PFSK-1 (cell line): ENCODE measurements around the gene PPM1B.

Source experiments
- FOXP2 ChIP-seq: optimal IDR thresholded peaks from 2 replicates; pipeline ENCODE3; 2011; ENCODE audit warnings: borderline replicate concordance, control low read depth, inconsistent platforms; ENCODE audit not compliant: insufficient read depth; ENCODE audit errors: extremely low read length, extremely low read depth
- POLR2AphosphoS5 ChIP-seq: IDR thresholded peaks from 2 replicates; pipeline ENCODE4 v1.6.1; 2012; ENCODE audit warnings: low read depth, mild to moderate bottlenecking, control low read depth, low read length, moderate library complexity
- REST ChIP-seq, 2 experiments: IDR thresholded peaks; 2 replicates each; pipeline versions ENCODE4 v1.6.1 to v1.8.0; 2011 to 2012; ENCODE audit warnings: low read depth in 2 of 2, low read length in 2 of 2, control low read depth in 1 of 2, inconsistent platforms in 1 of 2, mild to moderate bottlenecking in 1 of 2, moderate library complexity in 1 of 2; ENCODE audit not compliant: insufficient read depth in 1 of 2
- SIN3A ChIP-seq: IDR thresholded peaks from 2 replicates; pipeline ENCODE4 v1.6.1; 2012; ENCODE audit warnings: mild to moderate bottlenecking, low read length, moderate library complexity, borderline replicate concordance; ENCODE audit not compliant: insufficient read depth
- TAF1 ChIP-seq: IDR thresholded peaks from 2 replicates; pipeline ENCODE4 v1.6.1; 2012; ENCODE audit warnings: low read length, control low read depth, borderline replicate concordance; ENCODE audit not compliant: insufficient read depth

PPM1B gene

GRCh38 chr2:44230378-44230777 is 61.7 kb downstream of the PPM1B start:
- TF ChIP-seq FOXP2, result no peak
- no peak for TF ChIP-seq SIN3A
- no peak for TF ChIP-seq REST (IDR thresholded peaks at IDR 0.05; ENCODE audit: insufficient read depth in 1 of 2, low read depth in 2 of 2, low read length in 2 of 2)
- TF ChIP-seq POLR2AphosphoS5, result no peak
- no peak for TF ChIP-seq TAF1

GRCh38 chr2:44233450-44234128 is 64.9 kb downstream of the PPM1B start:
- TF ChIP-seq REST (IDR thresholded peaks at IDR 0.05; ENCODE audit: insufficient read depth in 1 of 2, low read depth in 2 of 2, low read length in 2 of 2), result no peak
- no peak for TF ChIP-seq SIN3A
- TF ChIP-seq TAF1, result no peak
- TF ChIP-seq FOXP2, result no peak
- no peak for TF ChIP-seq POLR2AphosphoS5

- TF ChIP-seq FOXP2 (no peak), SIN3A (no peak), POLR2AphosphoS5 (no peak), REST (IDR thresholded peaks at IDR 0.05; ENCODE audit: insufficient read depth in 1 of 2, low read depth in 2 of 2, low read length in 2 of 2) (no peak), TAF1 (no peak)
Observed at GRCh38 chr2:44237221-44237620, 68.5 kb downstream of the PPM1B start.

- TF ChIP-seq SIN3A, result no peak
- no peak for TF ChIP-seq FOXP2
- no peak for TF ChIP-seq TAF1
- TF ChIP-seq POLR2AphosphoS5, result no peak
- no peak for TF ChIP-seq REST (IDR thresholded peaks at IDR 0.05; ENCODE audit: insufficient read depth in 1 of 2, low read depth in 2 of 2, low read length in 2 of 2)
Observed at GRCh38 chr2:44242904-44243303, 74.2 kb downstream of the PPM1B start.
